ENCODE measurements around the gene LRP8. TPM values are rescaled to one million over a fixed set of nuclear protein-coding genes. Genes with fewer than 3 reads are reported as not detected.
A peak's percentile ranks its signal among the peaks of the same experiment; 100 is the strongest.

LRP8 gene
- total RNA-seq, 2 donors from 2014 or later: 87.8 to 194 TPM

GRCh38 chr1:53280496-53280895 lies 47.4 kb downstream of the LRP8 start:
- ATAC-seq: no peak
- H3K4me3 Mint-ChIP-seq: no peak overlapping the region
- peaks cover 0 to 2% of the 10 kb centered on the region in 2 donors for H3K4me1 Mint-ChIP-seq (ENCODE audit: low read depth in 2 of 2)
- H3K9me3 Mint-ChIP-seq: no peaks in the 10 kb centered on the region
- H3K27me3 Mint-ChIP-seq: no peaks in the 10 kb centered on the region
- peak overlapping the region in 1 of 2 donors; percentile 75 for H3K27ac Mint-ChIP-seq
- DNase-seq (ENCODE audit: low spot score): peak; percentile 58
- no peaks in the 10 kb centered on the region for H3K36me3 Mint-ChIP-seq

GRCh38 chr1:53279296-53280200 lies 48.3 kb downstream of the LRP8 start:
- H3K27me3 Mint-ChIP-seq: no peaks in the 10 kb centered on the region
- H3K4me3 Mint-ChIP-seq: no peak overlapping the region
- no peak for ATAC-seq
- no peaks in the 10 kb centered on the region for H3K36me3 Mint-ChIP-seq
- H3K9me3 Mint-ChIP-seq: no peaks in the 10 kb centered on the region
- H3K4me1 Mint-ChIP-seq (ENCODE audit: low read depth in 2 of 2): peaks cover 0 to 2% of the 10 kb centered on the region in 2 donors
- peak; percentile 29 for DNase-seq (ENCODE audit: low spot score)
- peak overlapping the region in 1 of 2 donors; percentile 75 for H3K27ac Mint-ChIP-seq

GRCh38 chr1:53278298-53278725 lies 49.6 kb downstream of the LRP8 start:
- Mint-ChIP-seq H3K27ac (peak overlapping the region; percentile 16 to 68), H3K4me3 (no peak overlapping the region), H3K27me3 (no peaks in the 10 kb centered on the region), H3K36me3 (no peaks in the 10 kb centered on the region), H3K4me1 (ENCODE audit: low read depth in 2 of 2) (peaks cover 0 to 2% of the 10 kb centered on the region in 2 donors), H3K9me3 (no peaks in the 10 kb centered on the region)
- ATAC-seq (peak; percentile 47 to 68), DNase-seq (ENCODE audit: low spot score) (peak; percentile 66)

GRCh38 chr1:53277326-53277725 lies 50.5 kb downstream of the LRP8 start:
- Mint-ChIP-seq H3K36me3 (no peaks in the 10 kb centered on the region), H3K27ac (peak overlapping the region in 1 of 2 donors; percentile 68), H3K4me3 (no peak overlapping the region), H3K27me3 (no peaks in the 10 kb centered on the region), H3K9me3 (no peaks in the 10 kb centered on the region), H3K4me1 (ENCODE audit: low read depth in 2 of 2) (peaks cover 0 to 2% of the 10 kb centered on the region in 2 donors)
- DNase-seq (ENCODE audit: low spot score) (peak; percentile 26), ATAC-seq (no peak)

- H3K27me3 Mint-ChIP-seq: no peaks in the 10 kb centered on the region
- no peaks in the 10 kb centered on the region for H3K36me3 Mint-ChIP-seq
- H3K4me3 Mint-ChIP-seq: no peak overlapping the region
- H3K9me3 Mint-ChIP-seq: no peaks in the 10 kb centered on the region
- no peak overlapping the region for H3K27ac Mint-ChIP-seq
- peaks cover 0 to 2% of the 10 kb centered on the region in 2 donors for H3K4me1 Mint-ChIP-seq (ENCODE audit: low read depth in 2 of 2)
- DNase-seq (ENCODE audit: low spot score): peak; percentile 32
- no peak for ATAC-seq
Measured at GRCh38 chr1:53276902-53277281, 51.0 kb downstream of the LRP8 start.

GRCh38 chr1:53276153-53276901 lies 51.5 kb downstream of the LRP8 start:
- DNase-seq (ENCODE audit: low spot score) (peak; percentile 55), ATAC-seq (no peak)
- no peak overlapping the region for H3K4me3 Mint-ChIP-seq
- H3K36me3 Mint-ChIP-seq: no peaks in the 10 kb centered on the region
- no peak overlapping the region for H3K27ac Mint-ChIP-seq
- no peaks in the 10 kb centered on the region for H3K9me3 Mint-ChIP-seq
- H3K4me1 Mint-ChIP-seq (ENCODE audit: low read depth in 2 of 2): peaks cover 0 to 2% of the 10 kb centered on the region in 2 donors
- H3K27me3 Mint-ChIP-seq: no peaks in the 10 kb centered on the region

GRCh38 chr1:53275566-53275965 lies 52.3 kb downstream of the LRP8 start:
- Mint-ChIP-seq H3K27ac (no peak overlapping the region), H3K4me3 (no peak overlapping the region), H3K9me3 (no peaks in the 10 kb centered on the region), H3K27me3 (no peaks in the 10 kb centered on the region), H3K4me1 (ENCODE audit: low read depth in 2 of 2) (peaks cover 0 to 2% of the 10 kb centered on the region in 2 donors), H3K36me3 (no peaks in the 10 kb centered on the region)
- DNase-seq (ENCODE audit: low spot score) (no peak), ATAC-seq (no peak)

- ATAC-seq: no peak
- Mint-ChIP-seq H3K27ac (peak overlapping the region in 1 of 2 donors; percentile 68), H3K4me3 (no peak overlapping the region), H3K4me1 (ENCODE audit: low read depth in 2 of 2) (peaks cover 0 to 6% of the 10 kb centered on the region in 2 donors), H3K9me3 (no peaks in the 10 kb centered on the region), H3K36me3 (peaks cover 2% of the 10 kb centered on the region), H3K27me3 (no peaks in the 10 kb centered on the region)
- DNase-seq (ENCODE audit: low spot score): peak; percentile 57
Measured at GRCh38 chr1:53274541-53275185, 53.2 kb downstream of the LRP8 start.

GRCh38 chr1:53274026-53274425 lies 53.8 kb downstream of the LRP8 start:
- peaks cover 4% of the 10 kb centered on the region for H3K36me3 Mint-ChIP-seq
- DNase-seq (ENCODE audit: low spot score) (peak; percentile 5), ATAC-seq (no peak)
- peak overlapping the region in 1 of 2 donors; percentile 68 for H3K27ac Mint-ChIP-seq
- H3K9me3 Mint-ChIP-seq: no peaks in the 10 kb centered on the region
- H3K4me1 Mint-ChIP-seq (ENCODE audit: low read depth in 2 of 2): peaks cover 0 to 7% of the 10 kb centered on the region in 2 donors
- H3K4me3 Mint-ChIP-seq: no peak overlapping the region
- H3K27me3 Mint-ChIP-seq: no peaks in the 10 kb centered on the region

GRCh38 chr1:53273526-53273925 lies 54.3 kb downstream of the LRP8 start:
- no peaks in the 10 kb centered on the region for H3K27me3 Mint-ChIP-seq
- H3K4me3 Mint-ChIP-seq: no peak overlapping the region
- no peak for ATAC-seq
- peaks cover 4% of the 10 kb centered on the region for H3K36me3 Mint-ChIP-seq
- no peaks in the 10 kb centered on the region for H3K9me3 Mint-ChIP-seq
- no peak for DNase-seq (ENCODE audit: low spot score)
- peaks cover 0 to 7% of the 10 kb centered on the region in 2 donors for H3K4me1 Mint-ChIP-seq (ENCODE audit: low read depth in 2 of 2)
- H3K27ac Mint-ChIP-seq: no peak overlapping the region

GRCh38 chr1:53272349-53272748 lies 55.5 kb downstream of the LRP8 start:
- no peaks in the 10 kb centered on the region for H3K9me3 Mint-ChIP-seq
- H3K27me3 Mint-ChIP-seq: no peaks in the 10 kb centered on the region
- ATAC-seq (peak in 1 of 2 donors; percentile 13), DNase-seq (ENCODE audit: low spot score) (peak; percentile 5)
- peaks cover 4% of the 10 kb centered on the region for H3K36me3 Mint-ChIP-seq
- no peak overlapping the region for H3K4me3 Mint-ChIP-seq
- peaks cover 0 to 5% of the 10 kb centered on the region in 2 donors for H3K4me1 Mint-ChIP-seq (ENCODE audit: low read depth in 2 of 2)
- H3K27ac Mint-ChIP-seq: peak overlapping the region in 1 of 2 donors; percentile 42

GRCh38 chr1:53271446-53272090 lies 56.3 kb downstream of the LRP8 start:
- Mint-ChIP-seq H3K4me1 (ENCODE audit: low read depth in 2 of 2) (peaks cover 0 to 5% of the 10 kb centered on the region in 2 donors), H3K27me3 (no peaks in the 10 kb centered on the region), H3K36me3 (peaks cover 5% of the 10 kb centered on the region), H3K9me3 (no peaks in the 10 kb centered on the region), H3K4me3 (no peak overlapping the region), H3K27ac (no peak overlapping the region)
- DNase-seq (ENCODE audit: low spot score): peak; percentile 54
- ATAC-seq: no peak

GRCh38 chr1:53270873-53271272 lies 57.0 kb downstream of the LRP8 start:
- no peak overlapping the region for H3K27ac Mint-ChIP-seq
- peak; percentile 39 for DNase-seq (ENCODE audit: low spot score)
- no peak overlapping the region for H3K4me3 Mint-ChIP-seq

More at GRCh38 chr1:53270873-53271272, 57.0 kb downstream of the LRP8 start:
- Mint-ChIP-seq H3K9me3 (no peaks in the 10 kb centered on the region), H3K4me1 (ENCODE audit: low read depth in 2 of 2) (peaks cover 0 to 5% of the 10 kb centered on the region in 2 donors), H3K27me3 (no peaks in the 10 kb centered on the region), H3K36me3 (peaks cover 8% of the 10 kb centered on the region)
- ATAC-seq: no peak

Data from natural killer cell treated with Interleukin-12 subunit alpha and Interleukin-12 subunit beta and Interleukin-15 and Interleukin-18, amount 100 ng/mL, for 72 hours (primary cell).